ENCODE measurements around the gene MAEA. TPM values are rescaled to one million over a fixed set of nuclear protein-coding genes. Genes with fewer than 3 reads are reported as not detected.

The MAEA gene
- total RNA-seq, 5 donors from 2014 or later (not counting 1 experiment from before 2014, with no cell fraction given), result 62.3 to 114 (median 87.2) TPM

GRCh38 chr4:1309261-1310010 lies 19.7 kb downstream of the MAEA start:
- H3K4me1 ChIP-seq (ENCODE audit: control insufficient read depth in 1 of 2, extremely low read depth in 1 of 2, insufficient read depth in 2 of 2, low read length in 2 of 2), result peaks cover 25 to 60% of the 10 kb centered on the region in 2 experiments
- Mint-ChIP-seq H3K27ac (peak overlapping the region; percentile 59 to 81), H3K4me1 (peaks cover 58 to 75% (median 68%) of the 10 kb centered on the region in 3 donors), H3K4me3 (peak overlapping the region; percentile 75 to 88 (median 75)), H3K27me3 (no peaks in the 10 kb centered on the region), H3K9me3 (no peaks in the 10 kb centered on the region), H3K36me3 (peaks cover 23% of the 10 kb centered on the region)
- DNase-seq, result peak in 29 of 35 experiments; percentile 20 to 64 (median 52)
- H3K27me3 ChIP-seq (replicated peaks in 1 of 2; ENCODE audit: control insufficient read depth in 2 of 2, extremely low read depth in 1 of 2, insufficient read depth in 2 of 2, low read length in 1 of 2), result no peaks in the 10 kb centered on the region
- ChIA-PET POLR2A (interaction anchor here (1.0 to 1.1 kb wide), 2 partner anchors 8 to 60 kb away, joined by 3 read pairs; no protein-coding TSS in a partner anchor), CTCF (interaction anchor here in 1 of 2 donors (1.3 kb wide), 1 partner anchor 37 kb away, joined by 4 read pairs; the partner anchor contains the start of gene UVSSA)
- peaks cover 20% of the 10 kb centered on the region in 2 donors for H3K36me3 ChIP-seq (ENCODE audit: control insufficient read depth in 2 of 2, extremely low read depth in 1 of 2, insufficient read depth in 1 of 2, low read length in 1 of 2)
- peak overlapping the region; percentile 44 to 65 for H3K4me3 ChIP-seq (ENCODE audit: control insufficient read depth in 1 of 2, extremely low read depth in 1 of 2, low read length in 1 of 2)
- no peaks in the 10 kb centered on the region for H3K9me3 ChIP-seq
- 21% methylated on average over 25 of the region's 36 CpGs for WGBS (ENCODE audit: insufficient coverage)
- peak; percentile 74 to 82 (median 76) for ATAC-seq (replicated peaks in 1 of 4)
- peak overlapping the region; percentile 59 for H3K27ac ChIP-seq (ENCODE audit: low read length)

- DNase-seq (no peak), ATAC-seq (replicated peaks in 1 of 4) (no peak)
- CTCF ChIA-PET, result no interaction called here
- H3K4me1 Mint-ChIP-seq, result peaks cover 52 to 72% (median 66%) of the 10 kb centered on the region in 3 donors
- H3K27ac Mint-ChIP-seq, result peak overlapping the region; percentile 46 to 55
- H3K4me3 ChIP-seq (ENCODE audit: control insufficient read depth in 1 of 2, extremely low read depth in 1 of 2, low read length in 1 of 2), result peak overlapping the region; percentile 44 to 65
- no peaks in the 10 kb centered on the region for H3K27me3 ChIP-seq (replicated peaks in 1 of 2; ENCODE audit: control insufficient read depth in 2 of 2, extremely low read depth in 1 of 2, insufficient read depth in 2 of 2, low read length in 1 of 2)
- H3K36me3 Mint-ChIP-seq, result peaks cover 26% of the 10 kb centered on the region
- no peaks in the 10 kb centered on the region for H3K27me3 Mint-ChIP-seq
- no peaks in the 10 kb centered on the region for H3K9me3 Mint-ChIP-seq
- H3K27ac ChIP-seq (ENCODE audit: low read length), result peak overlapping the region; percentile 59
- no peaks in the 10 kb centered on the region for H3K9me3 ChIP-seq
- 84% methylated on average over 18 of the region's 32 CpGs for WGBS (ENCODE audit: insufficient coverage)
- POLR2A ChIA-PET, result interaction anchor here in 1 of 2 donors (0.5 to 1.0 kb wide), 2 partner anchors 61 to 107 kb away, joined by 3 read pairs; no protein-coding TSS in a partner anchor
- peaks cover 25 to 57% of the 10 kb centered on the region in 2 experiments for H3K4me1 ChIP-seq (ENCODE audit: control insufficient read depth in 1 of 2, extremely low read depth in 1 of 2, insufficient read depth in 2 of 2, low read length in 2 of 2)
- peak overlapping the region; percentile 75 to 88 (median 75) for H3K4me3 Mint-ChIP-seq
- peaks cover 20 to 24% of the 10 kb centered on the region in 2 donors for H3K36me3 ChIP-seq (ENCODE audit: control insufficient read depth in 2 of 2, extremely low read depth in 1 of 2, insufficient read depth in 1 of 2, low read length in 1 of 2)
These were observed 20.5 kb downstream of the MAEA start for GRCh38 chr4:1310031-1310795.

- DNase-seq (peak in 14 of 35 experiments; percentile 7 to 60 (median 28)), ATAC-seq (replicated peaks in 1 of 4) (peak; percentile 33 to 64 (median 51))
- peak overlapping the region; percentile 53 for H3K27ac ChIP-seq (ENCODE audit: low read length)
- H3K27me3 Mint-ChIP-seq, result no peaks in the 10 kb centered on the region
- peak overlapping the region; percentile 30 to 65 for H3K4me3 ChIP-seq (ENCODE audit: control insufficient read depth in 1 of 2, extremely low read depth in 1 of 2, low read length in 1 of 2)
- H3K36me3 ChIP-seq (ENCODE audit: control insufficient read depth in 2 of 2, extremely low read depth in 1 of 2, insufficient read depth in 1 of 2, low read length in 1 of 2), result peaks cover 20 to 21% of the 10 kb centered on the region in 2 donors
- ChIA-PET POLR2A (interaction anchor here in 1 of 2 donors (0.5 kb wide), 1 partner anchor 108 kb away, joined by 3 read pairs; no protein-coding TSS in a partner anchor), CTCF (no interaction called here)
- H3K4me3 Mint-ChIP-seq, result peak overlapping the region; percentile 54 to 88 (median 68)
- no peaks in the 10 kb centered on the region for H3K9me3 ChIP-seq
- H3K4me1 Mint-ChIP-seq, result peaks cover 48 to 68% (median 61%) of the 10 kb centered on the region in 3 donors
- H3K9me3 Mint-ChIP-seq, result no peaks in the 10 kb centered on the region
- H3K36me3 Mint-ChIP-seq, result peaks cover 29% of the 10 kb centered on the region
- H3K27me3 ChIP-seq (replicated peaks in 1 of 2; ENCODE audit: control insufficient read depth in 2 of 2, extremely low read depth in 1 of 2, insufficient read depth in 2 of 2, low read length in 1 of 2), result no peaks in the 10 kb centered on the region
- H3K27ac Mint-ChIP-seq, result peak overlapping the region; percentile 59 to 77
- WGBS (ENCODE audit: insufficient coverage), result 32% methylated on average over 48 of the region's 49 CpGs
- H3K4me1 ChIP-seq (ENCODE audit: control insufficient read depth in 1 of 2, extremely low read depth in 1 of 2, insufficient read depth in 2 of 2, low read length in 2 of 2), result peaks cover 25 to 52% of the 10 kb centered on the region in 2 experiments
These were observed 21.3 kb downstream of the MAEA start for GRCh38 chr4:1310796-1311631.

GRCh38 chr4:1312821-1313640 lies 23.3 kb downstream of the MAEA start:
- no peaks in the 10 kb centered on the region for H3K27me3 Mint-ChIP-seq
- H3K27me3 ChIP-seq (replicated peaks in 1 of 2; ENCODE audit: control insufficient read depth in 2 of 2, extremely low read depth in 1 of 2, insufficient read depth in 2 of 2, low read length in 1 of 2), result no peaks in the 10 kb centered on the region
- no peaks in the 10 kb centered on the region for H3K9me3 Mint-ChIP-seq
- DNase-seq (no peak), ATAC-seq (replicated peaks in 1 of 4) (no peak)
- H3K4me1 ChIP-seq (ENCODE audit: control insufficient read depth in 1 of 2, extremely low read depth in 1 of 2, insufficient read depth in 2 of 2, low read length in 2 of 2), result peaks cover 27 to 51% of the 10 kb centered on the region in 2 experiments
- 97% methylated on average over 17 of the region's 20 CpGs for WGBS (ENCODE audit: insufficient coverage)
- peaks cover 30% of the 10 kb centered on the region for H3K36me3 Mint-ChIP-seq
- no peak overlapping the region for H3K27ac Mint-ChIP-seq
- peaks cover 21 to 37% of the 10 kb centered on the region in 2 donors for H3K36me3 ChIP-seq (ENCODE audit: control insufficient read depth in 2 of 2, extremely low read depth in 1 of 2, insufficient read depth in 1 of 2, low read length in 1 of 2)
- H3K4me1 Mint-ChIP-seq, result peaks cover 42 to 55% (median 48%) of the 10 kb centered on the region in 3 donors
- no peak overlapping the region for H3K4me3 ChIP-seq (ENCODE audit: control insufficient read depth in 1 of 2, extremely low read depth in 1 of 2, low read length in 1 of 2)
- ChIA-PET CTCF (interaction anchor here in 1 of 2 donors (0.6 kb wide), 1 partner anchor 40 kb away, joined by 6 read pairs; no protein-coding TSS in a partner anchor), POLR2A (interaction anchor here in 1 of 2 donors (0.5 to 0.6 kb wide), 2 partner anchors 12 to 338 kb away, joined by 3 to 6 read pairs; no protein-coding TSS in a partner anchor)
- no peak overlapping the region for H3K27ac ChIP-seq (ENCODE audit: low read length)
- no peaks in the 10 kb centered on the region for H3K9me3 ChIP-seq
- no peak overlapping the region for H3K4me3 Mint-ChIP-seq

- no peak for ATAC-seq (replicated peaks in 1 of 4)
- no peak overlapping the region for H3K27ac ChIP-seq (ENCODE audit: low read length)
- no peak overlapping the region for H3K27ac Mint-ChIP-seq
- no peaks in the 10 kb centered on the region for H3K9me3 Mint-ChIP-seq
- H3K27me3 Mint-ChIP-seq, result no peaks in the 10 kb centered on the region
- DNase-seq, result no peak
- H3K4me3 Mint-ChIP-seq, result no peak overlapping the region
- ChIA-PET POLR2A (no interaction called here), CTCF (no interaction called here)
- H3K36me3 Mint-ChIP-seq, result peaks cover 39% of the 10 kb centered on the region
- 95% methylated on average over 12 of the region's 28 CpGs for WGBS (ENCODE audit: insufficient coverage)
- H3K4me1 ChIP-seq (ENCODE audit: control insufficient read depth in 1 of 2, extremely low read depth in 1 of 2, insufficient read depth in 2 of 2, low read length in 2 of 2), result peaks cover 19 to 29% of the 10 kb centered on the region in 2 experiments
- H3K9me3 ChIP-seq, result no peaks in the 10 kb centered on the region
- no peak overlapping the region for H3K4me3 ChIP-seq (ENCODE audit: control insufficient read depth in 1 of 2, extremely low read depth in 1 of 2, low read length in 1 of 2)
- no peaks in the 10 kb centered on the region for H3K27me3 ChIP-seq (replicated peaks in 1 of 2; ENCODE audit: control insufficient read depth in 2 of 2, extremely low read depth in 1 of 2, insufficient read depth in 2 of 2, low read length in 1 of 2)
- H3K36me3 ChIP-seq (ENCODE audit: control insufficient read depth in 2 of 2, extremely low read depth in 1 of 2, insufficient read depth in 1 of 2, low read length in 1 of 2), result peaks cover 18 to 51% of the 10 kb centered on the region in 2 donors
- H3K4me1 Mint-ChIP-seq, result peaks cover 23 to 37% (median 31%) of the 10 kb centered on the region in 3 donors
These were observed 25.6 kb downstream of the MAEA start for GRCh38 chr4:1315306-1315705.

Measured in T-cell (primary cell).